ENCODE measurements around the gene MUC12.
"Not testable (repeated sequence)": the region's sequence is repeated elsewhere in the genome, so short reads cannot be mapped to it uniquely, and the experiment has no call there.

Gene MUC12, protein sequence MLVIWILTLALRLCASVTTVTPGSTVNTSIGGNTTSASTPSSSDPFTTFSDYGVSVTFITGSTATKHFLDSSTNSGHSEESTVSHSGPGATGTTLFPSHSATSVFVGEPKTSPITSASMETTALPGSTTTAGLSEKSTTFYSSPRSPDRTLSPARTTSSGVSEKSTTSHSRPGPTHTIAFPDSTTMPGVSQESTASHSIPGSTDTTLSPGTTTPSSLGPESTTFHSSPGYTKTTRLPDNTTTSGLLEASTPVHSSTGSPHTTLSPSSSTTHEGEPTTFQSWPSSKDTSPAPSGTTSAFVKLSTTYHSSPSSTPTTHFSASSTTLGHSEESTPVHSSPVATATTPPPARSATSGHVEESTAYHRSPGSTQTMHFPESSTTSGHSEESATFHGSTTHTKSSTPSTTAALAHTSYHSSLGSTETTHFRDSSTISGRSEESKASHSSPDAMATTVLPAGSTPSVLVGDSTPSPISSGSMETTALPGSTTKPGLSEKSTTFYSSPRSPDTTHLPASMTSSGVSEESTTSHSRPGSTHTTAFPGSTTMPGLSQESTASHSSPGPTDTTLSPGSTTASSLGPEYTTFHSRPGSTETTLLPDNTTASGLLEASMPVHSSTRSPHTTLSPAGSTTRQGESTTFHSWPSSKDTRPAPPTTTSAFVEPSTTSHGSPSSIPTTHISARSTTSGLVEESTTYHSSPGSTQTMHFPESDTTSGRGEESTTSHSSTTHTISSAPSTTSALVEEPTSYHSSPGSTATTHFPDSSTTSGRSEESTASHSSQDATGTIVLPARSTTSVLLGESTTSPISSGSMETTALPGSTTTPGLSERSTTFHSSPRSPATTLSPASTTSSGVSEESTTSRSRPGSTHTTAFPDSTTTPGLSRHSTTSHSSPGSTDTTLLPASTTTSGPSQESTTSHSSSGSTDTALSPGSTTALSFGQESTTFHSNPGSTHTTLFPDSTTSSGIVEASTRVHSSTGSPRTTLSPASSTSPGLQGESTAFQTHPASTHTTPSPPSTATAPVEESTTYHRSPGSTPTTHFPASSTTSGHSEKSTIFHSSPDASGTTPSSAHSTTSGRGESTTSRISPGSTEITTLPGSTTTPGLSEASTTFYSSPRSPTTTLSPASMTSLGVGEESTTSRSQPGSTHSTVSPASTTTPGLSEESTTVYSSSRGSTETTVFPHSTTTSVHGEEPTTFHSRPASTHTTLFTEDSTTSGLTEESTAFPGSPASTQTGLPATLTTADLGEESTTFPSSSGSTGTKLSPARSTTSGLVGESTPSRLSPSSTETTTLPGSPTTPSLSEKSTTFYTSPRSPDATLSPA (N-terminal part only)

DNA sequence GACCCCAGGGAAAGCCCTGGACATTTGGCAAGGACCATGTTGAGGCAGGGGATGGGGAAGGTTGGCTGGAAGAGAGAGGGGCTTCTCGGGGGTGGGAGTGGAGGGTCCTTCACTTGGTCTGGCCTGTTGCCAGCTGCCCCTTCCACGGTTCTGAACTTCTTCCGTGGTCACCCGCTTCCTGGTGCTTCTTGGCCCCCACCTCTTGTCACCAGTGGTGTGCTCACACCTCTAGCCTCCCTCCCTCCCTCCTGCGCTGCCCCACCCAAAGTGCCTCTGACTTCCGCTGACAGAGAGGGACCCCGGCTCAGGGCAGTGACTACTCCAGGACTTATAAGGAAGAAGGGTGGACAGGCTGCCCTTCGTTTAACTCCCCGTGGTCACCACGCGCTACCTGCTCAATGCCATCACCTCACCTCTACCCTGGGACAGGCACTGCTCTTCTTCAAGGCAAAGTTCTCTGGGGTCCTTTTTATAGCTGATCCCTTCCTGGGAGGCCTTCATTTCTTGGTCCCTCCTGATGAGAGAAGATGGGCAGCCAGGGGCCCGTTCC is at the start of gene MUC12:
Gene MUC12, plus strand, starts transcription at position 500 of the 550 bp plus-strand sequence. CDS start 58 bp downstream, outside the sequence.
- TF ChIP-seq, protein P1, sequence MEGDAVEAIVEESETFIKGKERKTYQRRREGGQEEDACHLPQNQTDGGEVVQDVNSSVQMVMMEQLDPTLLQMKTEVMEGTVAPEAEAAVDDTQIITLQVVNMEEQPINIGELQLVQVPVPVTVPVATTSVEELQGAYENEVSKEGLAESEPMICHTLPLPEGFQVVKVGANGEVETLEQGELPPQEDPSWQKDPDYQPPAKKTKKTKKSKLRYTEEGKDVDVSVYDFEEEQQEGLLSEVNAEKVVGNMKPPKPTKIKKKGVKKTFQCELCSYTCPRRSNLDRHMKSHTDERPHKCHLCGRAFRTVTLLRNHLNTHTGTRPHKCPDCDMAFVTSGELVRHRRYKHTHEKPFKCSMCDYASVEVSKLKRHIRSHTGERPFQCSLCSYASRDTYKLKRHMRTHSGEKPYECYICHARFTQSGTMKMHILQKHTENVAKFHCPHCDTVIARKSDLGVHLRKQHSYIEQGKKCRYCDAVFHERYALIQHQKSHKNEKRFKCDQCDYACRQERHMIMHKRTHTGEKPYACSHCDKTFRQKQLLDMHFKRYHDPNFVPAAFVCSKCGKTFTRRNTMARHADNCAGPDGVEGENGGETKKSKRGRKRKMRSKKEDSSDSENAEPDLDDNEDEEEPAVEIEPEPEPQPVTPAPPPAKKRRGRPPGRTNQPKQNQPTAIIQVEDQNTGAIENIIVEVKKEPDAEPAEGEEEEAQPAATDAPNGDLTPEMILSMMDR (IDR thresholded peaks at IDR 0.05; ENCODE audit: low read depth, low read length, missing control alignments), result no peak
- H3K4me3 ChIP-seq (ENCODE audit: low read depth, low read length), result no peak within 1 kb of the TSS
- no peak for DNase-seq (ENCODE audit: low read depth)

DNA sequence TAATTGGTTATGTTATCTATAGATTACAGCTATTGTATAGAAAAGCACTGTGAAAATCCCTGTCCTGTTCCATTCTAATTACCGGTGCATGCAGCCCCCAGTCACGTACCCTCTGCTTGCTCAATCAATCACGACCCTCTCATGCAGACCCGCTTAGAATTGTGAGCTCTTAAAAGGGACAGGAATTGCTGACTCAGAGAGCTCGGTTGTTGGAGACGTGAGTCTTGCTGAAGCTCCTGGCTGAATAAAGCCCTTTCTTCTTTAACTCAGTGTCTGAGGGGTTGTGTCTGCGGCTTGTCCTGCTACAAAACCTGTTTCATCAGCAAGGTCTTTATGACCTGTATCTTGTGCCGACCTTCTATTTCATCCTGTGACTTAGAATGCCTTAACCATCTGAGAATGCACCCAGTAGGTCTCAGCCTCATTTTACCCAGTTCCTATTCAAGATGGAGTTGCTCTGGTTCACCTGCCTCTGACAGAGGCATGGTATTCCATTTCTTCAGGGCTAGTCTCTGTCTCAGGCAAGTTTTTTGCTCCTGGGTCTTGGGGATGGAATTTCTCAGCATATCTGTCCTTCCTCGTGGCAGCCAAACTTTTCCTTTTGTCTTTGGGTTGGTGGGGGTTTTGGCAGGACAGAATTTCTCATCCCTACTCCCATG is 49.5 kb upstream of the MUC12 start:
- not testable (repeated sequence) for H3K4me3 ChIP-seq (ENCODE audit: low read depth, low read length); DNase-seq (ENCODE audit: low read depth)

DNA sequence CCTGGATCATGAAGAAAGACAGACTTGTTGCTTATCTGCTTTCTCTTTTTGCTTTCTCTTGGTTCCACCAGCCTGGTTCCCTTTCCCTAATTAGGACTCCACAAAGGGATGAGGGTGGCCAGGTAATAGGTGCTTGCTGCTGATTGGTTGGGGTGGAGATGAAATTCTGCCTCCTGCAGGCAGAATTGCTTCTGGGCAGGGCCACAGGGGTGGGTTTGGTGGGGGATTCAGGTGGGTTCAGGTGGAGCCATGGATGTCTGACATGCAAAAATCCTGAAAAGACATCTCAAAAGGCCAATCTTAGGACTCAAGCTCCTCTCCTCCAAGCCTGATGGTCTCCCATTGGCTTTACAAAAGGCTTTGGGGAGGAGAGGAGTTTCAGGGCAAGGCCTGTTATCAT is 48.3 kb upstream of the MUC12 start:
- no peak for DNase-seq (ENCODE audit: low read depth)
- TF ChIP-seq, protein P1 (IDR thresholded peaks at IDR 0.05; ENCODE audit: low read depth, low read length, missing control alignments), result no peak
- H3K4me3 ChIP-seq (ENCODE audit: low read depth, low read length), result no peak overlapping the region

DNA sequence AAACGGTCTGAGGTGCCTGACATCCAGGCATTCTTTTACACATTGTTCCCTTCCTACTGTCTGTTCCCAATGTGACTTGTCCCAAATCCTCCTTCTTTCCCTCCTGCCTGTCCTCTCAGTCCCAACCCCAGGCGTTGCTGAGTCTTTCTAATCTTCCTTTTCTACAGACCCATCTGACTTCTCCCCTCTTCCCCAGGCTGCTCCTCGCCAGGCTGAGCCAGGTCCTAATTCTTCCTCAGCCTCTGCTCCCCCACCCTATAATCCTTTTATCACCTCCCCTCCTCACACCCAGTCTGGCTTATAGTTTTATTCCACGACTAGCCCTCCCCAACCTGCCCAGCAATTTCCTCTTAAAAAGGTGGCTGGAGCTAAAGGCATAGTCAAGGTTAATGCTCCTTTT is 45.7 kb upstream of the MUC12 start:
- H3K4me3 ChIP-seq (ENCODE audit: low read depth, low read length); DNase-seq (ENCODE audit: low read depth): not testable (repeated sequence)

DNA sequence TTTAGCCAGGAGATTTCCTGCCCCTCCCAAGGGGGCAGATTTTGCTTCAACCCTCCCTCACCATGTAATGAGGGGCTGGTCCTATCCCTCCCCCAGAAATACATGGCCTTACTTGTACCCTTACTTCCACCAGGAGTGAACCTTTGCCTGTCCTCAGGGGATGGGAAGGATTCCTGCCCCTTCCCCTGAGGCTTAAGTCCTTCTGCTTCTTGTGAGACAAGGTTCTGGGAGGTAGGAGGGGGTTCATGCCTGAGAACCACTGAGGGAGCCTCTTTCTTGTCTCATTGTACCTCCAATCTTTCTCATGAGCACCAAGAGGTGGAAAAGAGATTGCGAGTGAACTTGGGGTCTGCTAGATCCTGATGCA is 39.6 kb upstream of the MUC12 start:
- TF ChIP-seq, protein P1 (IDR thresholded peaks at IDR 0.05; ENCODE audit: low read depth, low read length, missing control alignments), result no peak
- no peak overlapping the region for H3K4me3 ChIP-seq (ENCODE audit: low read depth, low read length)
- DNase-seq (ENCODE audit: low read depth), result no peak

DNA sequence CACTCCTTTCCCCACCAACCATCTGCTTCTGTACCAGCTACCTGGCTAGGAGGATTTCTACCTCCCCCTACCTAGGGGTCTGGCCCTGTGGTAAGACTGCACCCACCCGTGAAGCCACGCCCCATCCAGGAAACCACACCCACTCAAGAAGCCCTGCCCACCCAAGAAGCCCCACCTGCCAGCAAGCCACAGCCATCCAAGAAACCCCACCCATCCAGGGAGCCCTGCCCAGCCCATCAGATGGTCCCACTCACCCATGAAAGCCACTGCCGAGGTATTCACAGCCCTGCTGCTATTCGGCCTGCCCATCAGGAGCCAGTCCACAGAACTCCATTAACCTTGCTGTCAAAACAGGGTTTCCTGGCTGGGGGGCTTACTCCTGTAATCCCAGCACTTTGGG is 35.6 kb upstream of the MUC12 start:
- H3K4me3 ChIP-seq (ENCODE audit: low read depth, low read length), result no peak overlapping the region
- no peak for DNase-seq (ENCODE audit: low read depth)
- TF ChIP-seq, protein P1 (IDR thresholded peaks at IDR 0.05; ENCODE audit: low read depth, low read length, missing control alignments), result no peak

DNA sequence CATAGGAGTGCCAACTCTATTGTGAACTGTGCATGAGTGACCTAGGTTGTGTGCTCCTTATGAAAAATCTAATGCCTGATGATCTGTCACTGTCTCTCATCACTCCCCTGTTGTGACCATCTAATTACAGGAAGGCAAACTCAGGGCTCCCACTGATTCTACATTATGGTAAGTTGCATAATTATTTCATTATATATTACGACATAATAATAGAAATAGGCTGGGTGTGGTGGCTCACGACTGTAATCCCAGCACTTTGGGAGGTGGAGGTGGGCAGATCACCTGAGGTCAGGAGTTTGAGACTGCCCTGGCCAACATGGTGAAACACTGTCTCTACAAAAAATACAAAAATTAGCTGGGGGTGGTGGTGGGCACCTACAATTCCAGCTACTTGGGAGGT is 34.0 kb upstream of the MUC12 start:
- not testable (repeated sequence) for DNase-seq (ENCODE audit: low read depth); H3K4me3 ChIP-seq (ENCODE audit: low read depth, low read length)

DNA sequence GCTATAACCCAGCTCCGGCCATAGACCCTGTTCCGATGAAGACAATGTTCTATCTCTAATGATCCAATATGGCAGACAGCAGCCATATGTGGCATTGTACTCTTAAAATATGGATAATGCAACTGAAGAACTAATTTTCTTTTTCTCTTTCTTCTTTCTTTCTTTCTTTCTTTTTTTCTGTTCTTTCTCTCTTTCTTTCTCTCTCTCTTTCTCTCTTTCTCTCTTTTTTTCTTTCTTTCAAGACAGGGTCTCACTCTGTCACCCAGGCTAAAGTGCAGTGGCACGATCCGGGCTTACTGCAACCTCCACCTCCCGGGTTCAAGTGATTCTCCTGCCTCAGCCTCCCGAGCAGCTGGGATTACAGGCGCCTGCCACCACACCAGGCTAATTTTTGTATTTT is 33.2 kb upstream of the MUC12 start:
- not testable (repeated sequence) for DNase-seq (ENCODE audit: low read depth); H3K4me3 ChIP-seq (ENCODE audit: low read depth, low read length)

Measured in GM12864 (cell line).